ENCODE measurements around the gene OR3A2.

- TF ChIP-seq CTCF (conservative IDR thresholded peaks at IDR 0.05 in 1 of 2, IDR thresholded peaks at IDR 0.05 in 1 of 2; ENCODE audit: low read depth in 1 of 2, low read length in 2 of 2): no peak
- no peak for TF ChIP-seq EZH2 (IDR thresholded peaks at IDR 0.05; ENCODE audit: low read length, missing control alignments)
Measured at GRCh38 chr17:3401786-3402185, 15.7 kb upstream of the OR3A2 start.

Measured in fibroblast of lung (primary cell).